Chondrocyte (in vitro differentiated cells): ENCODE measurements around the gene RXRA. TPM values are rescaled to one million over a fixed set of nuclear protein-coding genes. Genes with fewer than 3 reads are reported as not detected.

Experiments used
- DNase-seq: peaks from one replicate; pipeline ENCODE4 v3.0.0; 2021; ENCODE audit warnings: mixed read lengths, low spot score
- H3K27ac Mint-ChIP-seq: one replicate; pipeline ENCODE4 v1.8.0; 2021; ENCODE audit warnings: mild to moderate bottlenecking, moderate library complexity, mixed read lengths; ENCODE audit not compliant: unreplicated experiment
- H3K27me3 Mint-ChIP-seq: 2 replicates; pipeline ENCODE4 v1.8.0; 2021; ENCODE audit warnings: low read depth, mixed read lengths
- H3K36me3 Mint-ChIP-seq: 2 replicates; pipeline ENCODE4 v1.8.0; 2021; ENCODE audit warnings: low read depth, mixed read lengths
- H3K4me1 Mint-ChIP-seq: 2 replicates; pipeline ENCODE4 v1.8.0; 2021; ENCODE audit warnings: low read depth, mild to moderate bottlenecking, mixed read lengths
- H3K4me3 Mint-ChIP-seq: one replicate; pipeline ENCODE4 v1.8.0; 2021; ENCODE audit warnings: mild to moderate bottlenecking, moderate library complexity, mixed read lengths; ENCODE audit not compliant: unreplicated experiment
- H3K9me3 Mint-ChIP-seq: 2 replicates; pipeline ENCODE4 v1.8.0; 2021; ENCODE audit warnings: low read depth, mixed read lengths
- CTCF ChIP-seq: fragments of 200-600 bp; sonication (generic); IDR thresholded peaks from 2 replicates; pipeline ENCODE4 v1.5.0; 2021; ENCODE audit warnings: antibody characterized with exemption, mild to moderate bottlenecking, moderate library complexity
- total RNA-seq: library from RNA; stranded (reverse); gene quantifications from 3 replicates; pipeline ENCODE4 v1.2.1, GENCODE V29; 2021

The RXRA gene
- total RNA-seq, 1 donor from 2014 or later, result 27.3 TPM

GRCh38 chr9:134452728-134453127 is 126.5 kb downstream of the RXRA start:
- no peaks in the 10 kb centered on the region for H3K27me3 Mint-ChIP-seq
- no peak for DNase-seq
- H3K9me3 Mint-ChIP-seq, result peaks cover 6% of the 10 kb centered on the region
- H3K27ac Mint-ChIP-seq, result no peak overlapping the region
- no peak for TF ChIP-seq CTCF
- H3K4me1 Mint-ChIP-seq, result peaks cover 34% of the 10 kb centered on the region
- no peaks in the 10 kb centered on the region for H3K36me3 Mint-ChIP-seq
- H3K4me3 Mint-ChIP-seq, result no peak overlapping the region

- Mint-ChIP-seq H3K4me1 (peaks cover 46% of the 10 kb centered on the region), H3K36me3 (no peaks in the 10 kb centered on the region), H3K27ac (no peak overlapping the region), H3K9me3 (peaks cover 3% of the 10 kb centered on the region), H3K27me3 (no peaks in the 10 kb centered on the region), H3K4me3 (no peak overlapping the region)
- DNase-seq, result no peak
- TF ChIP-seq CTCF, result no peak
Observed at GRCh38 chr9:134453776-134454475, 127.7 kb downstream of the RXRA start.

- no peak for TF ChIP-seq CTCF
- DNase-seq, result no peak
- no peak overlapping the region for H3K4me3 Mint-ChIP-seq
- H3K36me3 Mint-ChIP-seq, result no peaks in the 10 kb centered on the region
- no peaks in the 10 kb centered on the region for H3K27me3 Mint-ChIP-seq
- H3K4me1 Mint-ChIP-seq, result peaks cover 49% of the 10 kb centered on the region
- no peak overlapping the region for H3K27ac Mint-ChIP-seq
- H3K9me3 Mint-ChIP-seq, result peaks cover under 1% of the 10 kb centered on the region
Observed at GRCh38 chr9:134454476-134454857, 128.2 kb downstream of the RXRA start.

GRCh38 chr9:134455021-134455471 is 128.8 kb downstream of the RXRA start:
- no peak for DNase-seq
- Mint-ChIP-seq H3K4me1 (peaks cover 45% of the 10 kb centered on the region), H3K36me3 (no peaks in the 10 kb centered on the region), H3K9me3 (no peaks in the 10 kb centered on the region), H3K27ac (peak overlapping the region; percentile 95), H3K4me3 (no peak overlapping the region), H3K27me3 (no peaks in the 10 kb centered on the region)
- no peak for TF ChIP-seq CTCF

- TF ChIP-seq CTCF, result no peak
- no peak for DNase-seq
- no peaks in the 10 kb centered on the region for H3K27me3 Mint-ChIP-seq
- peaks cover 47% of the 10 kb centered on the region for H3K4me1 Mint-ChIP-seq
- H3K27ac Mint-ChIP-seq, result peak overlapping the region; percentile 95
- H3K9me3 Mint-ChIP-seq, result no peaks in the 10 kb centered on the region
- H3K4me3 Mint-ChIP-seq, result peak overlapping the region; percentile 12
- no peaks in the 10 kb centered on the region for H3K36me3 Mint-ChIP-seq
Observed at GRCh38 chr9:134455537-134455933, 129.3 kb downstream of the RXRA start.
